NCI-H345 treated with DMSO at 0.1 percent for 48 hours (cell line): ENCODE measurements around the gene SPINT3.

Experiments used
- DNase-seq: peaks from one replicate; lab custom pipeline; 2025; ENCODE audit not compliant: unreplicated experiment; lab: John Stamatoyannopoulos, UW

SPINT3 gene

GRCh38 chr20:45515147-45515913 lies at the start of gene SPINT3:
Gene SPINT3 (minus strand): TSS chr20:45515622. CDS start chr20:45515608, 14 bp downstream.
- no peak for DNase-seq

- no peak for DNase-seq
These were observed 49.4 kb upstream of the SPINT3 start for GRCh38 chr20:45564760-45565276.

- DNase-seq, result no peak
These were observed 39.8 kb upstream of the SPINT3 start for GRCh38 chr20:45555198-45555597.

- no peak for DNase-seq
These were observed 37.0 kb upstream of the SPINT3 start for GRCh38 chr20:45552456-45552855.

- no peak for DNase-seq
These were observed 35.3 kb upstream of the SPINT3 start for GRCh38 chr20:45550765-45551164.

- no peak for DNase-seq
These were observed 33.0 kb upstream of the SPINT3 start for GRCh38 chr20:45548410-45548809.

- DNase-seq, result no peak
These were observed 31.9 kb upstream of the SPINT3 start, which contains the start of gene EPPIN for GRCh38 chr20:45547206-45547770. Gene EPPIN (minus strand): TSS chr20:45547401. CDS start chr20:45547357, 44 bp downstream.

- no peak for DNase-seq
These were observed 30.5 kb upstream of the SPINT3 start for GRCh38 chr20:45545754-45546453.

- no peak for DNase-seq
These were observed 29.9 kb upstream of the SPINT3 start for GRCh38 chr20:45545351-45545750.

- no peak for DNase-seq
These were observed 24.0 kb upstream of the SPINT3 start, which contains the start of gene WFDC6 for GRCh38 chr20:45539382-45539781. Gene WFDC6 (minus strand): TSS chr20:45539482. CDS start chr20:45539407, 75 bp downstream.

GRCh38 chr20:45538209-45538799 lies 22.9 kb upstream of the SPINT3 start:
- no peak for DNase-seq

GRCh38 chr20:45527294-45527693 lies 11.9 kb upstream of the SPINT3 start:
- DNase-seq, result no peak

GRCh38 chr20:45523821-45524220 lies 8.4 kb upstream of the SPINT3 start:
- no peak for DNase-seq

- DNase-seq, result no peak
These were observed 2.9 kb upstream of the SPINT3 start for GRCh38 chr20:45518282-45518681.

GRCh38 chr20:45510242-45510862 lies 5.1 kb downstream of the SPINT3 start:
- DNase-seq, result no peak

GRCh38 chr20:45509091-45509490 lies 6.3 kb downstream of the SPINT3 start:
- no peak for DNase-seq

- DNase-seq, result no peak
These were observed 7.1 kb downstream of the SPINT3 start for GRCh38 chr20:45508068-45508886.

GRCh38 chr20:45507011-45507820 lies 8.2 kb downstream of the SPINT3 start:
- DNase-seq, result no peak

GRCh38 chr20:45506398-45506797 lies 9.0 kb downstream of the SPINT3 start:
- DNase-seq, result no peak
